Mesenchymal stem cell (in vitro differentiated cells and primary cell): Measurements from ENCODE around the gene EFNA5.

Experiments
- DNase-seq: peaks from one replicate; pipeline ENCODE4 v3.0.0-alpha.2; 2013
- H2AFZ ChIP-seq: one replicate; pipeline ENCODE4 v1.6.1; 2013; ENCODE audit warnings: low read depth, mild to moderate bottlenecking, control low read depth, inconsistent platforms, low read length, moderate library complexity
- H2AK5ac ChIP-seq: 2 replicates; pipeline ENCODE4 v1.6.1; 2013; ENCODE audit warnings: low read length, moderate library complexity, mild to moderate bottlenecking, inconsistent platforms; ENCODE audit not compliant: severe bottlenecking
- H2BK120ac ChIP-seq: one replicate; pipeline ENCODE4 v1.6.1; 2013; ENCODE audit warnings: low read depth, mild to moderate bottlenecking, inconsistent platforms, low read length, moderate library complexity
- H2BK12ac ChIP-seq, 2 experiments: one replicate each; pipeline ENCODE4 v1.6.1; 2013; ENCODE audit warnings: inconsistent platforms in 2 of 2, low read length in 2 of 2, mild to moderate bottlenecking in 2 of 2, moderate library complexity in 2 of 2, control low read depth in 1 of 2
- H2BK15ac ChIP-seq: one replicate; pipeline ENCODE4 v1.6.1; 2013; ENCODE audit warnings: mild to moderate bottlenecking, low read depth, inconsistent platforms; ENCODE audit not compliant: poor library complexity, severe bottlenecking
- H2BK5ac ChIP-seq: 2 replicates; pipeline ENCODE4 v1.6.1; 2013; ENCODE audit warnings: low read depth, mild to moderate bottlenecking, low read length, control low read depth, inconsistent platforms; ENCODE audit not compliant: poor library complexity, severe bottlenecking
- H3K14ac ChIP-seq, 2 experiments: one replicate each; pipeline ENCODE4 v1.6.1; 2013; ENCODE audit warnings: inconsistent platforms in 2 of 2, low read length in 2 of 2, control low read depth in 1 of 2, mild to moderate bottlenecking in 1 of 2, moderate library complexity in 1 of 2
- H3K18ac ChIP-seq, 2 experiments: one replicate each; pipeline ENCODE4 v1.6.1; 2013; ENCODE audit warnings: inconsistent platforms in 2 of 2, low read length in 2 of 2, control low read depth in 1 of 2, low read depth in 1 of 2, mild to moderate bottlenecking in 1 of 2
- H3K23ac ChIP-seq, 2 experiments: one replicate each; pipeline ENCODE4 v1.6.1; 2013; ENCODE audit warnings: inconsistent platforms in 2 of 2, low read length in 2 of 2, mild to moderate bottlenecking in 2 of 2, moderate library complexity in 2 of 2, control low read depth in 1 of 2
- H3K27ac ChIP-seq: 2 replicates; pipeline ENCODE4 v1.5.1; 2013; ENCODE audit warnings: mild to moderate bottlenecking, moderate library complexity, low read length, control low read depth, inconsistent platforms; ENCODE audit not compliant: poor library complexity, severe bottlenecking
- H3K27me3 ChIP-seq, 2 experiments: 2 replicates each; pipeline versions ENCODE4 v1.6.1 to v1.7.0; 2013; ENCODE audit warnings: low read length in 2 of 2, mild to moderate bottlenecking in 2 of 2, moderate library complexity in 2 of 2, control low read depth in 1 of 2, inconsistent platforms in 1 of 2; ENCODE audit not compliant: control insufficient read depth in 1 of 2, insufficient read depth in 1 of 2
- H3K36me3 ChIP-seq, 2 experiments: 2 replicates each; pipeline versions ENCODE4 v1.6.1 to v1.7.0; 2013; ENCODE audit warnings: low read length in 2 of 2, control low read depth in 1 of 2, inconsistent platforms in 1 of 2, low read depth in 1 of 2, mild to moderate bottlenecking in 1 of 2; ENCODE audit not compliant: insufficient read depth in 2 of 2, control insufficient read depth in 1 of 2
- H3K4ac ChIP-seq, 2 experiments: one replicate each; pipeline ENCODE4 v1.6.1; 2013; ENCODE audit warnings: inconsistent platforms in 2 of 2, low read length in 2 of 2, mild to moderate bottlenecking in 2 of 2, moderate library complexity in 2 of 2, control low read depth in 1 of 2, low read depth in 1 of 2
- H3K4me1 ChIP-seq: 2 replicates; pipeline ENCODE4 v1.6.1; 2013; ENCODE audit warnings: low read depth, low read length, control low read depth; ENCODE audit not compliant: control insufficient read depth, insufficient read depth
- H3K4me2 ChIP-seq: 2 replicates; pipeline ENCODE4 v1.6.1; 2013; ENCODE audit warnings: low read length, mild to moderate bottlenecking, inconsistent platforms; ENCODE audit not compliant: poor library complexity, severe bottlenecking
- H3K4me3 ChIP-seq, 2 experiments: 2 replicates each; pipeline versions ENCODE4 v1.5.1 to v1.7.0; 2013; ENCODE audit warnings: low read length in 2 of 2, mild to moderate bottlenecking in 2 of 2, control low read depth in 1 of 2, low read depth in 1 of 2; ENCODE audit not compliant: insufficient read depth in 1 of 2
- H3K79me1 ChIP-seq: replicated peaks from 2 replicates; pipeline ENCODE4 v1.6.1; 2013; ENCODE audit warnings: mild to moderate bottlenecking, control low read depth, low read length, inconsistent platforms; ENCODE audit not compliant: poor library complexity, severe bottlenecking
- H3K9ac ChIP-seq: 2 replicates; pipeline ENCODE4 v1.7.0; 2013; ENCODE audit warnings: mild to moderate bottlenecking, low read length, moderate library complexity
- H3K9me3 ChIP-seq: 2 replicates; pipeline ENCODE4 v1.7.0; 2013; ENCODE audit warnings: mild to moderate bottlenecking, low read length; ENCODE audit not compliant: control insufficient read depth
- H4K8ac ChIP-seq: one replicate; pipeline ENCODE4 v1.6.1; 2013; ENCODE audit warnings: inconsistent platforms, mild to moderate bottlenecking, low read length, moderate library complexity
- H4K91ac ChIP-seq: one replicate; pipeline ENCODE4 v1.6.1; 2013; ENCODE audit warnings: mild to moderate bottlenecking, low read length, inconsistent platforms
- WGBS: methylation state at CpG from one replicate; pipeline ENCODE4 v1.1.7; 2013; ENCODE audit warnings: mixed read lengths; 5-methylcytosine and 5-hydroxymethylcytosine counted together

Gene EFNA5

DNA sequence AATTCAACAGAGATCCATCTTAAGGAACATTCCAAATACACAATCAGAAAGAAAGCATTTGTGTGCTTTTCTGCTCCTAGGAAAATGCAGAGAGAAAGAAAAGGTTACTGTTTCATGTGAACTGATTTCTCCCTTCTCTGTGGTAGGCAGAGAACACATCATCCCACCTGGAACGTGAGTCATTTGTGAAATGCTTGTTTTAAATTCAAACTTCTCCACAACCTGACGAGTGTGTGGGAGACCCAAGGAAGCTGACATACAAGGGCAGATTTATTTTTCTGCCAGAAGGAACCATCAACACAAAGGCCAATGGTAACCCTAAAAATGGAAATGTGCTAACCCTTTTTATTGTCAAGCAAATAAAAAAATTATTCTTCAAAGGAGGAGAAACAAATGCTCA, 156.4 kb downstream of the EFNA5 start:
- Histone ChIP-seq H2BK12ac (no peak overlapping the region), H3K4me2 (no peak overlapping the region), H4K8ac (no peak overlapping the region), H2AK5ac (no peak overlapping the region), H3K27me3 (no peaks in the 10 kb centered on the region), H3K27ac (peak overlapping the region; percentile 27), H3K4me3 (no peak overlapping the region), H4K91ac (no peak overlapping the region), H3K9me3 (no peaks in the 10 kb centered on the region), H3K9ac (no peak overlapping the region), H2BK15ac (no peak overlapping the region), H3K79me1 (peaks cover 2% of the 10 kb centered on the region), H2AFZ (no peak overlapping the region), H3K4me1 (peaks cover 14% of the 10 kb centered on the region), H3K14ac (no peak overlapping the region), H3K18ac (no peak overlapping the region), H3K4ac (no peak overlapping the region), H3K36me3 (no peaks in the 10 kb centered on the region), H2BK5ac (no peak overlapping the region), H2BK120ac (no peak overlapping the region), H3K23ac (no peak overlapping the region)
- 83% methylated on average over 2 of the region's 2 CpGs for WGBS
- no peak for DNase-seq

DNA sequence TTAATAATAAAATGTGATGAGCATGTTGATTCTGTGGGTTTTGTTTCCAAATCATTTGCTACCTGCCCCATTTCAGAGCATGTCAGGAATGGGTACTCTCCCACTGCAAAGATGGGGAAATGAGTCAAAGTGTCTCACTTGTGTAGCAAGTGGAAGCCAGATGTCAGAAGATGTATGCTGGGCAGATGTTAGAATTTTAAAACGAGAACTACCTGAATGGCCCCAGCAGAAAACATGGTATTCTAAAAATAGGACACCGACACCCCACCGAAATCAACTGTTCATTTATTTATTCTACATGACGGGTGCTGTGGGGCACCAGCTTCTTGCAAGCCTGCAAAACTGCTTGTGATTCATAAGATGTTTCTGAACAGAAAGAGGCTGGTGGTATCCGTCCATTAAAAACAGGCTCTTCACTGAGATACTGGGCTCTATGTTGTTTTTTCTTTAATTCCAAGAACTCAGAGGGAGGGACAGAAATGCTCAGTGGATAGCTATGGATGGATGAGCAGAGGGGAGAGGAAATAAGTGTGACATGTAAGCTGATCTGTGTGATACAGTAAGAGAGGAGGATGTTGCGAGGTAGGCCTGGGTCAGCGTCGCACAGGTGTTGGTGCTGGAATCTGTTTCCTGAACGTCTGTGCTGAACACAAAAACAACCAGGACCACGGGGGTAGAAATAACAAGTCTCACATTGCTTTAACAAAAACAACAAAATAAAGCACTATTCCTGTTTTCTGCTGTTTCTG, 157.2 kb downstream of the EFNA5 start:
- H3K4me1 ChIP-seq: peaks cover 14% of the 10 kb centered on the region
- H3K4me2 ChIP-seq: no peak overlapping the region
- H3K14ac ChIP-seq: peak overlapping the region in 1 of 2 experiments; percentile 48
- no peak overlapping the region for H2AFZ ChIP-seq
- no peak overlapping the region for H2BK12ac ChIP-seq
- no peak overlapping the region for H3K9ac ChIP-seq
- WGBS: 67% methylated on average over 10 of the region's 10 CpGs
- no peaks in the 10 kb centered on the region for H3K36me3 ChIP-seq
- no peak overlapping the region for H2BK120ac ChIP-seq
- peak overlapping the region; percentile 27 for H3K27ac ChIP-seq
- DNase-seq: no peak
- no peak overlapping the region for H2BK5ac ChIP-seq
- peak overlapping the region in 1 of 2 experiments; percentile 30 for H3K18ac ChIP-seq
- H2BK15ac ChIP-seq: no peak overlapping the region
- H3K23ac ChIP-seq: no peak overlapping the region
- H3K9me3 ChIP-seq: no peaks in the 10 kb centered on the region
- H3K4ac ChIP-seq: no peak overlapping the region
- H2AK5ac ChIP-seq: peak overlapping the region; percentile 65
- no peaks in the 10 kb centered on the region for H3K27me3 ChIP-seq
- no peak overlapping the region for H4K8ac ChIP-seq
- no peak overlapping the region for H3K4me3 ChIP-seq
- peaks cover 2% of the 10 kb centered on the region for H3K79me1 ChIP-seq
- H4K91ac ChIP-seq: no peak overlapping the region

DNA sequence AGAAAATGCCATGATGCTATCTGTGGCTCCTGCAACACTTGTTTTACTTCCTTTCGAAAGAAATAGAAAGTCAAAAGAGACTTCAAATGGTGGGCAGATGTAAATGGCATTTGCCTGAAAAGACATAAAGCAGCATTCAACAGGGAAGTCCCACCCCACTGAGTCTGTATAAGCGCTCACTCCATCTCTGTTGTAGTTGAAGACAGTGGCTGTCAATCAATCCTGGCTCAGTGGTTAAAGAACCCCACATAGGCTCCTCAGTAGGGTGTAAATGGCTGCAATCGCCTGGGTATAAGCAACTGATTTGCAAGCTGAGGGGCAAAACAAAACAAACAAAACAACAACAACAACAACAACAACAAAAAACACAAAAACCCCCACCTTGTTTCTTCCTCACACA, 158.7 kb downstream of the EFNA5 start:
- peaks cover 6% of the 10 kb centered on the region for H3K79me1 ChIP-seq
- no peak overlapping the region for H2BK12ac ChIP-seq
- H2AFZ ChIP-seq: no peak overlapping the region
- H3K9me3 ChIP-seq: no peaks in the 10 kb centered on the region
- no peak for DNase-seq
- peaks cover 16% of the 10 kb centered on the region for H3K4me1 ChIP-seq
- H3K36me3 ChIP-seq: no peaks in the 10 kb centered on the region
- H3K18ac ChIP-seq: no peak overlapping the region
- no peak overlapping the region for H2BK120ac ChIP-seq
- no peak overlapping the region for H4K91ac ChIP-seq
- H3K9ac ChIP-seq: no peak overlapping the region
- H3K4me3 ChIP-seq: no peak overlapping the region
- no peak overlapping the region for H3K4ac ChIP-seq
- H2BK15ac ChIP-seq: no peak overlapping the region
- 88% methylated on average over 3 of the region's 3 CpGs for WGBS
- no peak overlapping the region for H3K14ac ChIP-seq
- H3K27me3 ChIP-seq: no peaks in the 10 kb centered on the region
- peak overlapping the region; percentile 20 for H3K27ac ChIP-seq
- H4K8ac ChIP-seq: no peak overlapping the region
- H2BK5ac ChIP-seq: no peak overlapping the region
- H3K23ac ChIP-seq: no peak overlapping the region
- H2AK5ac ChIP-seq: peak overlapping the region; percentile 12
- H3K4me2 ChIP-seq: no peak overlapping the region

DNA sequence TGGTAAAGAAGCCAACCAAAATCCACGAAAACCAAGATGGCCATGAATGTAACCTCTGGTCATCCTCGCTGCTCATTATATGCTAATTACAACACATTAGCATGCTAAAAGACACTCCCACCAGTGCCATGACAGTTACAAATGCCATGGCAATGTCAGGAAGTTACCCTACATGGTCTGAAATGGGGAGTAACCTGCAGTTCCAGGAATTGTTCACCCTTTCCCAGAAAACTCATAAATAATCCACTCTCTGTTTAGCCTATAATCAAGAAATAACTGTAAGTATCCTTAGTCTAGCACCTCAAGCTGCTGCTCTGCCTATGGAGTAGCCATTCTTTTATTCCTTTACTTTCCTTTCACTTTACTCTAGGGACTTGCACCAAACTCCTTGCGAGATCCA, 160.6 kb downstream of the EFNA5 start:
- Histone ChIP-seq H2AK5ac (no peak overlapping the region), H3K18ac (no peak overlapping the region), H3K14ac (no peak overlapping the region), H3K79me1 (peaks cover 8% of the 10 kb centered on the region), H2BK12ac (no peak overlapping the region), H4K91ac (no peak overlapping the region), H2AFZ (no peak overlapping the region), H3K23ac (no peak overlapping the region), H2BK120ac (no peak overlapping the region), H2BK5ac (no peak overlapping the region), H3K9ac (no peak overlapping the region), H2BK15ac (no peak overlapping the region), H3K36me3 (no peaks in the 10 kb centered on the region), H3K4me1 (peaks cover 15% of the 10 kb centered on the region), H3K4me3 (no peak overlapping the region), H3K4me2 (no peak overlapping the region), H3K9me3 (no peaks in the 10 kb centered on the region), H4K8ac (no peak overlapping the region), H3K27me3 (no peaks in the 10 kb centered on the region), H3K27ac (no peak overlapping the region), H3K4ac (no peak overlapping the region)
- 86% methylated on average over 2 of the region's 3 CpGs for WGBS
- no peak for DNase-seq
